SK-N-SH (cell line): ENCODE measurements around the gene TRIM15. TPM values are rescaled to one million over a fixed set of nuclear protein-coding genes. Genes with fewer than 3 reads are reported as not detected.

Source experiments
- CTCF ChIA-PET: fragments of 300-600, 350-600 bp; formaldehyde crosslinking; extraction: SDS; loops from one replicate; lab custom pipeline; 2021; lab: Yijun Ruan, JAX
- POLR2A ChIA-PET: fragments of 350-600 bp; sonication (Branson Sonifier 250); formaldehyde crosslinking; extraction: SDS; loops from one replicate; lab custom pipeline; 2020; ENCODE audit warnings: antibody characterized with exemption, inconsistent platforms; lab: Yijun Ruan, JAX
- DNase-seq: peaks from one replicate; pipeline ENCODE4 v3.0.0; 2012
- H2AFZ ChIP-seq: fragments of 200-600 bp; sonication (generic); 2 replicates; pipeline ENCODE4 v1.8.1; 2016; ENCODE audit warnings: antibody characterized with exemption, mild to moderate bottlenecking, low read depth
- H3F3A ChIP-seq: fragments of 200-600 bp; sonication (generic); replicated peaks from 2 replicates; pipeline ENCODE3; 2016; ENCODE audit warnings: antibody characterized with exemption, mild to moderate bottlenecking; ENCODE audit not compliant: insufficient read depth
- H3K27ac ChIP-seq, 2 experiments: fragments of 200-500 bp in 1 of 2; fragments of 200-600 bp in 1 of 2; sonication (Bioruptor generic) in 1 of 2; sonication (generic), shearing (Covaris generic) in 1 of 2; 2 replicates each; pipeline versions ENCODE4 v1.5.1 to v1.6.1; 2014 to 2016; ENCODE audit warnings: low read depth in 2 of 2, inconsistent platforms in 1 of 2, low read length in 1 of 2, mild to moderate bottlenecking in 1 of 2, mixed read lengths in 1 of 2
- H3K27me3 ChIP-seq: fragments of 200-600 bp; sonication (generic), shearing (Covaris generic); 2 replicates; pipeline ENCODE4 v1.6.1; 2016; ENCODE audit warnings: mixed run types; ENCODE audit not compliant: insufficient read depth
- H3K36me3 ChIP-seq, 2 experiments: fragments of 200-500 bp in 1 of 2; fragments of 200-600 bp in 1 of 2; sonication (Bioruptor generic) in 1 of 2; sonication (generic) in 1 of 2; replicated peaks in 1 of 2; 2 replicates each; pipeline versions ENCODE3 to v1.5.1; 2014 to 2016; ENCODE audit warnings: low read length in 1 of 2, mild to moderate bottlenecking in 1 of 2; ENCODE audit not compliant: insufficient read depth in 2 of 2, control insufficient read depth in 1 of 2
- H3K4me1 ChIP-seq, 2 experiments: fragments of 200-500 bp in 1 of 2; fragments of 200-600 bp in 1 of 2; sonication (Bioruptor generic) in 1 of 2; sonication (generic), shearing (Covaris generic) in 1 of 2; 2 replicates each; pipeline versions ENCODE4 v1.5.1 to v1.6.1; 2014 to 2016; ENCODE audit warnings: low read depth in 1 of 2, low read length in 1 of 2, mixed run types in 1 of 2; ENCODE audit not compliant: insufficient read depth in 2 of 2, control insufficient read depth in 1 of 2
- H3K4me2 ChIP-seq: fragments of 200-600 bp; sonication (generic), shearing (Covaris generic); 2 replicates; pipeline ENCODE4 v1.6.1; 2017; ENCODE audit warnings: mixed run types
- H3K4me3 ChIP-seq, 2 experiments: fragments of 200-500 bp in 1 of 2; fragments of 200-600 bp in 1 of 2; sonication (Bioruptor generic) in 1 of 2; sonication (generic), shearing (Covaris generic) in 1 of 2; 2 replicates each; pipeline versions ENCODE4 v1.5.1 to v1.8.1; 2014 to 2016; ENCODE audit warnings: low read depth in 2 of 2, inconsistent platforms in 1 of 2, low read length in 1 of 2, mild to moderate bottlenecking in 1 of 2, mixed read lengths in 1 of 2, moderate library complexity in 1 of 2
- H3K79me2 ChIP-seq: fragments of 200-600 bp; sonication (generic); 2 replicates; pipeline ENCODE4 v1.8.1; 2017; ENCODE audit warnings: mild to moderate bottlenecking; ENCODE audit not compliant: insufficient read depth
- H3K9ac ChIP-seq: fragments of 200-600 bp; sonication (generic); 2 replicates; pipeline ENCODE4 v1.6.1; 2017; ENCODE audit warnings: mixed run types
- H3K9me2 ChIP-seq: fragments of 200-600 bp; sonication (generic); 2 replicates; pipeline ENCODE4 v1.6.1; 2017; ENCODE audit warnings: mixed run types
- H3K9me3 ChIP-seq: fragments of 200-600 bp; sonication (generic); 2 replicates; pipeline ENCODE4 v1.6.1; 2017; ENCODE audit warnings: mixed run types, mild to moderate bottlenecking, moderate library complexity
- H4K20me1 ChIP-seq: fragments of 200-600 bp; sonication (generic); 2 replicates; pipeline ENCODE4 v1.6.1; 2017; ENCODE audit warnings: mild to moderate bottlenecking, mixed run types; ENCODE audit not compliant: insufficient read depth
- CHD2 ChIP-seq: fragments of 150-350 bp; IDR thresholded peaks from 2 replicates; pipeline ENCODE4 v1.6.1; 2018; ENCODE audit warnings: low read length; ENCODE audit not compliant: partially characterized antibody
- ELF1 ChIP-seq: IDR thresholded peaks from 2 replicates; pipeline ENCODE4 v1.4.0; 2012
- EP300 ChIP-seq, 2 experiments: IDR thresholded peaks; 2 replicates each; pipeline versions ENCODE4 v1.4.0 to v1.6.1; 2012; ENCODE audit warnings: borderline replicate concordance in 1 of 2, low read depth in 1 of 2, low read length in 1 of 2
- EZH2phosphoT487 ChIP-seq: fragments of 200-600 bp; sonication (generic); IDR thresholded peaks from 2 replicates; pipeline ENCODE4 v1.6.1; 2017; ENCODE audit warnings: low read depth, mixed run types, mild to moderate bottlenecking, antibody characterized with exemption, moderate library complexity, borderline replicate concordance
- FOSL2 ChIP-seq: IDR thresholded peaks from 2 replicates; pipeline ENCODE4 v1.4.0; 2012; ENCODE audit warnings: low read depth, mild to moderate bottlenecking, moderate library complexity, borderline replicate concordance
- FOXM1 ChIP-seq: IDR thresholded peaks from 2 replicates; pipeline ENCODE4 v1.4.0; 2012; ENCODE audit warnings: low read depth, mild to moderate bottlenecking
- IRF3 ChIP-seq: fragments of 150-350 bp; IDR thresholded peaks from 2 replicates; pipeline ENCODE4 v1.6.1; 2016; ENCODE audit warnings: mild to moderate bottlenecking, low read depth, low read length
- JUND ChIP-seq: IDR thresholded peaks from 2 replicates; pipeline ENCODE4 v1.4.0; 2012
- MEF2A ChIP-seq: IDR thresholded peaks from 2 replicates; pipeline ENCODE4 v1.4.0; 2012; ENCODE audit warnings: low read depth, borderline replicate concordance
- NRF1 ChIP-seq: IDR thresholded peaks from 2 replicates; pipeline ENCODE4 v1.6.1; 2012; ENCODE audit warnings: low read depth, mild to moderate bottlenecking, low read length
- YY1 ChIP-seq: IDR thresholded peaks from 2 replicates; pipeline ENCODE4 v1.4.0; 2012; ENCODE audit warnings: low read depth, mild to moderate bottlenecking
- WGBS: methylation state at CpG from one replicate; pipeline ENCODE4 v1.1.6; 2017; ENCODE audit warnings: low lambda C conversion rate; 5-methylcytosine and 5-hydroxymethylcytosine counted together
- polyA plus RNA-seq, 3 experiments: library from polyadenylated mRNA; depleted of rRNA; stranded (reverse); fragments of >200 nt; gene quantifications; 2 replicates each; pipeline ENCODE4 v1.2.3, GENCODE V29; 2012
- TF ChIP-seq, protein P1 (sequence below): IDR thresholded peaks from 2 replicates; pipeline ENCODE4 v1.4.0; 2012; ENCODE audit warnings: low read depth, borderline replicate concordance
- TF ChIP-seq, protein P2 (sequence below): IDR thresholded peaks from 2 replicates; pipeline ENCODE4 v1.4.0; 2012; ENCODE audit warnings: low read depth, borderline replicate concordance

TRIM15 gene
- polyA plus RNA-seq, 1 of the 3 experiments (the other 2 are of a cell fraction), result not detected

- no peak for DNase-seq
- TF ChIP-seq EZH2phosphoT487 (no peak), ELF1 (no peak), NRF1 (no peak), FOXM1 (no peak), EP300 (IDR thresholded peaks at IDR 0.05; ENCODE audit: borderline replicate concordance in 1 of 2, low read depth in 1 of 2, low read length in 1 of 2) (no peak), YY1 (no peak), IRF3 (no peak), CHD2 (no peak), FOSL2 (no peak)
- no peaks in the 10 kb centered on the region for H3K36me3 ChIP-seq
- peak overlapping the region; percentile 44; the same call in 1 of the 2 replicates for H2AFZ ChIP-seq
- no peaks in the 10 kb centered on the region for H3K9me3 ChIP-seq
- H3F3A ChIP-seq, result no peaks in the 10 kb centered on the region
- H3K79me2 ChIP-seq, result no peaks in the 10 kb centered on the region
- H3K4me1 ChIP-seq, result no peaks in the 10 kb centered on the region; a peak in 1 of 4 replicates
- no peak overlapping the region for H3K4me3 ChIP-seq
- H3K9me2 ChIP-seq, result no peaks in the 10 kb centered on the region
- H4K20me1 ChIP-seq, result no peaks in the 10 kb centered on the region
- POLR2A ChIA-PET, result no interaction called here
- no peak overlapping the region for H3K27ac ChIP-seq
- 39% methylated on average over 7 of the region's 9 CpGs for WGBS
- H3K27me3 ChIP-seq, result peaks cover 34% of the 10 kb centered on the region; the same call in 1 of the 2 replicates
- H3K9ac ChIP-seq, result no peak overlapping the region
- H3K4me2 ChIP-seq, result no peak overlapping the region
- CTCF ChIA-PET, result interaction anchor here (1.2 kb wide), 1 partner anchor 25 kb away, joined by 5 read pairs; no protein-coding TSS in a partner anchor
Measured at GRCh38 chr6:30156774-30157173, 6.6 kb upstream of the TRIM15 start.

GRCh38 chr6:30157581-30157980, 5.8 kb upstream of the TRIM15 start:
- no peak overlapping the region for H3K9ac ChIP-seq
- no peak overlapping the region for H2AFZ ChIP-seq
- ChIA-PET CTCF (interaction anchor here (1.2 to 1.4 kb wide), 2 partner anchors 26 to 145 kb away, joined by 3 to 5 read pairs; no protein-coding TSS in a partner anchor), POLR2A (no interaction called here)
- no peaks in the 10 kb centered on the region; a peak in 1 of 4 replicates for H3K4me1 ChIP-seq
- TF ChIP-seq, protein P1, sequence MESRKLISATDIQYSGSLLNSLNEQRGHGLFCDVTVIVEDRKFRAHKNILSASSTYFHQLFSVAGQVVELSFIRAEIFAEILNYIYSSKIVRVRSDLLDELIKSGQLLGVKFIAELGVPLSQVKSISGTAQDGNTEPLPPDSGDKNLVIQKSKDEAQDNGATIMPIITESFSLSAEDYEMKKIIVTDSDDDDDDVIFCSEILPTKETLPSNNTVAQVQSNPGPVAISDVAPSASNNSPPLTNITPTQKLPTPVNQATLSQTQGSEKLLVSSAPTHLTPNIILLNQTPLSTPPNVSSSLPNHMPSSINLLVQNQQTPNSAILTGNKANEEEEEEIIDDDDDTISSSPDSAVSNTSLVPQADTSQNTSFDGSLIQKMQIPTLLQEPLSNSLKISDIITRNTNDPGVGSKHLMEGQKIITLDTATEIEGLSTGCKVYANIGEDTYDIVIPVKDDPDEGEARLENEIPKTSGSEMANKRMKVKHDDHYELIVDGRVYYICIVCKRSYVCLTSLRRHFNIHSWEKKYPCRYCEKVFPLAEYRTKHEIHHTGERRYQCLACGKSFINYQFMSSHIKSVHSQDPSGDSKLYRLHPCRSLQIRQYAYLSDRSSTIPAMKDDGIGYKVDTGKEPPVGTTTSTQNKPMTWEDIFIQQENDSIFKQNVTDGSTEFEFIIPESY, result no peak
- TF ChIP-seq CHD2, result no peak
- TF ChIP-seq, protein P2, sequence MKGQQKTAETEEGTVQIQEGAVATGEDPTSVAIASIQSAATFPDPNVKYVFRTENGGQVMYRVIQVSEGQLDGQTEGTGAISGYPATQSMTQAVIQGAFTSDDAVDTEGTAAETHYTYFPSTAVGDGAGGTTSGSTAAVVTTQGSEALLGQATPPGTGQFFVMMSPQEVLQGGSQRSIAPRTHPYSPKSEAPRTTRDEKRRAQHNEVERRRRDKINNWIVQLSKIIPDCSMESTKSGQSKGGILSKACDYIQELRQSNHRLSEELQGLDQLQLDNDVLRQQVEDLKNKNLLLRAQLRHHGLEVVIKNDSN, result no peak
- no peak for TF ChIP-seq FOSL2
- no peak for TF ChIP-seq JUND
- TF ChIP-seq MEF2A, result no peak
- no peaks in the 10 kb centered on the region for H4K20me1 ChIP-seq
- H3K27ac ChIP-seq, result no peak overlapping the region
- H3K4me2 ChIP-seq, result no peak overlapping the region
- no peaks in the 10 kb centered on the region for H3K9me2 ChIP-seq
- peaks cover 39% of the 10 kb centered on the region; the same call in 1 of the 2 replicates for H3K27me3 ChIP-seq
- DNase-seq, result no peak
- no peaks in the 10 kb centered on the region for H3F3A ChIP-seq
- H3K9me3 ChIP-seq, result no peaks in the 10 kb centered on the region
- H3K79me2 ChIP-seq, result no peaks in the 10 kb centered on the region
- H3K4me3 ChIP-seq, result no peak overlapping the region
- H3K36me3 ChIP-seq, result no peaks in the 10 kb centered on the region
